ENCODE data around the gene OPN3.

DNA sequence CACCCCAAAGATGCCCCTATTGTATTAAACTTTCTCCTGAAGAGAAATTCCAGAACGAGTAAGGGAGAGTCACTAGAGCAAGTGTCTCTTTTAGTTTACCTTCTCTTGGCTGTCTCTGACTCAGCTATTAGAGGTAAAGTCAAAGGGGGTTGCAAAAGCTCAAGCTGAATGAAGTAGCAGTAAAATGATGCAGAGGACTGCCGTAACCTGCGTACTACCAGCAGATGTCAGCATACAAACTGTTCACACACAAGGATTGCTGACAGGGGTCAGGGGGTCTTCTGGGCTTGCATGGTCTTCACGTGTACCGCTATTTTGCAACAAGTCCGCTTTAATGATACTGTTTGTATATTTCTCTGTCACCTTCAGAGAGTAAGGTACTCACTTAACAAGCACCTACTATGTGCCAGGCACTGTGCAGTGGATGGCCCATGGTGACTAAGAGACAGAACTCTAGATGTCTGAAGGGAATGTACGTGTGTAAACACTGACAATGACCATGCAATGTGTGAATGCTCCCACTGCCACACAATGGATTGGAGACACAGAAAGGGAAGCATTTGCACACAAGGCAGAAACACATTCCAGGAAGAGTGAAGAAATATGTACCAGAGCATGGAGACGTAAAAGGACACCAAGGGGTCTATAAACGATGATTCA is 34.9 kb downstream of the OPN3 start:
- TF ChIP-seq CTCF (IDR thresholded peaks at IDR 0.05; ENCODE audit: borderline replicate concordance, extremely low read depth, low read length, poor library complexity, severe bottlenecking) = peak; percentile 58
- no peak for TF ChIP-seq EZH2 (IDR thresholded peaks at IDR 0.05; ENCODE audit: borderline replicate concordance, low read depth, low read length, severe bottlenecking)
